HEK293 (cell line): ENCODE results near the gene VTI1B.

Experiments
- ZBTB1 ChIP-seq: fragments of 450-650 bp; formaldehyde crosslinking; IDR thresholded peaks from 2 replicates; pipeline ENCODE4 v1.5.1; 2016; ENCODE audit warnings: missing biosample characterization, missing genetic modification characterization
- ZNF157 ChIP-seq: fragments of 450-650 bp; formaldehyde crosslinking; IDR thresholded peaks from 2 replicates; pipeline ENCODE4 v1.5.1; 2016; ENCODE audit warnings: missing biosample characterization, missing genetic modification characterization
- TF ChIP-seq, protein P1 (sequence below): fragments of 450-650 bp; formaldehyde crosslinking; IDR thresholded peaks from 2 replicates; pipeline ENCODE4 v1.5.1; 2016; ENCODE audit warnings: missing biosample characterization, missing genetic modification characterization

DNA sequence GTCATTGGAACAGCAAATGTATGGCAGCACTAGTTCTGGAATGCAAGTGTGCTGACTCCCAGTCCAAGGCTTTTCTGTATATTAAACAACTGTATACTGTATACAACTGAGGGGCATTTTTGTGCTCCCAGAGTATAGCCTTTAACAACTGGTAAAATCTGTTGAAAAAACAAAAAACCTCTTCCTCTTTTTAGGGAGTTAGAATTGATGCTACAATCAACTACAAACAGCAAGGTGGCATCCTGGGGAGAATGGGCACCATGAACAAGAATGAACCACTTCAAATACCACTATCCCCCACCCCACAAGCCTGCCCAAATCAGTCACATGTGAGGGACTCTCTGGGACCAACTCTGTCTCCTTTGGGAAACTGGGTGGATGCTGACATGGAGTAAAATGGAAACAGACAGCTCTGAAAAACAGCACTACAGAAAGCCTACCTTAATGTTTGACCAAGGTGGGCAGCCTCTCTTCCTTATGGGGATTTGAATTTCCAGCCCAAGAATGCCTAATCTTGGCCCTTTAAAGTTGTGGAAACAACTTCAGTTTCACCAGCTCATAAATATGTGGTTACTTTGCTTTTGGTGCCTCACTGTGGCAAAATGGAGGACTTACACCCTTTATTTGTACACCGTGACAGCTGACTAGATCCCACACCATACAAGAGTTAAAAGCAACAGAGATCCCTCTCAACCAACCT is 7.5 kb downstream of the VTI1B start:
- TF ChIP-seq, protein P1, sequence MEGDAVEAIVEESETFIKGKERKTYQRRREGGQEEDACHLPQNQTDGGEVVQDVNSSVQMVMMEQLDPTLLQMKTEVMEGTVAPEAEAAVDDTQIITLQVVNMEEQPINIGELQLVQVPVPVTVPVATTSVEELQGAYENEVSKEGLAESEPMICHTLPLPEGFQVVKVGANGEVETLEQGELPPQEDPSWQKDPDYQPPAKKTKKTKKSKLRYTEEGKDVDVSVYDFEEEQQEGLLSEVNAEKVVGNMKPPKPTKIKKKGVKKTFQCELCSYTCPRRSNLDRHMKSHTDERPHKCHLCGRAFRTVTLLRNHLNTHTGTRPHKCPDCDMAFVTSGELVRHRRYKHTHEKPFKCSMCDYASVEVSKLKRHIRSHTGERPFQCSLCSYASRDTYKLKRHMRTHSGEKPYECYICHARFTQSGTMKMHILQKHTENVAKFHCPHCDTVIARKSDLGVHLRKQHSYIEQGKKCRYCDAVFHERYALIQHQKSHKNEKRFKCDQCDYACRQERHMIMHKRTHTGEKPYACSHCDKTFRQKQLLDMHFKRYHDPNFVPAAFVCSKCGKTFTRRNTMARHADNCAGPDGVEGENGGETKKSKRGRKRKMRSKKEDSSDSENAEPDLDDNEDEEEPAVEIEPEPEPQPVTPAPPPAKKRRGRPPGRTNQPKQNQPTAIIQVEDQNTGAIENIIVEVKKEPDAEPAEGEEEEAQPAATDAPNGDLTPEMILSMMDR (tag by site-specific recombination), result peak; percentile 11; the same call in 1 of the 2 replicates
- no peak for TF ChIP-seq ZBTB1 (tag by site-specific recombination)
- no peak for TF ChIP-seq ZNF157 (tag by site-specific recombination)
